Endodermal cell (in vitro differentiated cells): ENCODE results near the gene GABBR1. TPM values are rescaled to one million over a fixed set of nuclear protein-coding genes. Genes with fewer than 3 reads are reported as not detected.

Experiments used
- DNase-seq: peaks from one replicate; pipeline ENCODE4 v3.0.0-alpha.2; 2017
- H3K27ac ChIP-seq: 2 replicates; pipeline ENCODE4 v1.5.1; 2013; ENCODE audit warnings: mild to moderate bottlenecking, low read depth, low read length, moderate library complexity
- H3K27me3 ChIP-seq: 2 replicates; pipeline ENCODE4 v1.6.1; 2013; ENCODE audit warnings: mild to moderate bottlenecking, low read length, moderate library complexity; ENCODE audit not compliant: insufficient read depth, control insufficient read depth, poor library complexity, severe bottlenecking
- H3K36me3 ChIP-seq: 2 replicates; pipeline ENCODE4 v1.7.0; 2013; ENCODE audit warnings: mild to moderate bottlenecking, low read length, moderate library complexity; ENCODE audit not compliant: control insufficient read depth, insufficient read depth
- H3K4me1 ChIP-seq: one replicate; pipeline ENCODE4 v1.7.0; 2013; ENCODE audit warnings: low read length; ENCODE audit not compliant: control insufficient read depth, insufficient read depth
- H3K4me3 ChIP-seq: 2 replicates; pipeline ENCODE4 v1.5.1; 2013; ENCODE audit warnings: mild to moderate bottlenecking, low read length, moderate library complexity
- H3K9ac ChIP-seq: 2 replicates; pipeline ENCODE4 v1.6.1; 2013; ENCODE audit warnings: mild to moderate bottlenecking, low read length, moderate library complexity; ENCODE audit not compliant: poor library complexity, severe bottlenecking; ENCODE audit errors: extremely low read depth
- H3K9me3 ChIP-seq: 2 replicates; pipeline ENCODE4 v1.6.1; 2013; ENCODE audit warnings: mild to moderate bottlenecking, low read length, moderate library complexity; ENCODE audit not compliant: control insufficient read depth
- H3K27ac Mint-ChIP-seq: 2 replicates; pipeline ENCODE4 v1.8.0; 2020; ENCODE audit warnings: mixed read lengths
- H3K27me3 Mint-ChIP-seq: 2 replicates; pipeline ENCODE4 v1.8.0; 2021; ENCODE audit warnings: mild to moderate bottlenecking, mixed read lengths; ENCODE audit not compliant: insufficient read depth
- H3K36me3 Mint-ChIP-seq: 2 replicates; pipeline ENCODE4 v1.8.0; 2020; ENCODE audit warnings: low read depth, mixed read lengths
- H3K4me1 Mint-ChIP-seq: 2 replicates; pipeline ENCODE4 v1.8.0; 2020; ENCODE audit warnings: mixed read lengths
- H3K4me3 Mint-ChIP-seq: 2 replicates; pipeline ENCODE4 v1.8.0; 2020; ENCODE audit warnings: mild to moderate bottlenecking, moderate library complexity, mixed read lengths
- H3K9me3 Mint-ChIP-seq: 2 replicates; pipeline ENCODE4 v1.8.0; 2020; ENCODE audit warnings: mild to moderate bottlenecking, mixed read lengths
- CTCF ChIP-seq: fragments of 200-600 bp; sonication (generic); conservative IDR thresholded peaks from 2 replicates; pipeline ENCODE4 v1.5.0; 2021; ENCODE audit warnings: antibody characterized with exemption, mild to moderate bottlenecking
- WGBS, 2 experiments: methylation state at CpG; one replicate each; pipeline versions ENCODE4 v1.1.5 to v1.1.7; 2013; ENCODE audit warnings: missing lambda C conversion rate in 2 of 2, mixed read lengths in 1 of 2; ENCODE audit not compliant: insufficient coverage in 1 of 2, insufficient read length in 1 of 2; 5-methylcytosine and 5-hydroxymethylcytosine counted together
- total RNA-seq, 2 donors: library from RNA; stranded (reverse); fragmentation: NEBNext Ultra II Directional in 1 of 2; extraction: Animal tissue kit (Norgen Biotek cat#: 25700) in 1 of 2; gene quantifications; 2 replicates in 1 of 2; 3 replicates in 1 of 2; pipeline ENCODE4 v1.2.1, GENCODE V29; 2021

The GABBR1 gene
- total RNA-seq, 2 donors from 2014 or later = 81.8 to 99.1 TPM

- DNase-seq = peak; percentile 90
- Mint-ChIP-seq H3K9me3 (no peaks in the 10 kb centered on the region), H3K4me1 (peaks cover 36% of the 10 kb centered on the region), H3K27ac (no peak overlapping the region), H3K4me3 (peak overlapping the region; percentile 80), H3K27me3 (peaks cover 18% of the 10 kb centered on the region), H3K36me3 (no peaks in the 10 kb centered on the region)
- no peaks in the 10 kb centered on the region for H3K9me3 ChIP-seq
- WGBS, 2 experiments = 2 to 9% methylated on average over 7 to 47 of the region's 53 CpGs
- H3K36me3 ChIP-seq = no peaks in the 10 kb centered on the region
- no peaks in the 10 kb centered on the region for H3K4me1 ChIP-seq
- H3K9ac ChIP-seq = no peak overlapping the region
- H3K27me3 ChIP-seq = peaks cover 10% of the 10 kb centered on the region
- no peak overlapping the region for H3K27ac ChIP-seq
- H3K4me3 ChIP-seq = peak overlapping the region; percentile 92
- TF ChIP-seq CTCF = no peak
Measured at GRCh38 chr6:29631860-29632731, 887 bp downstream of the GABBR1 start.

GRCh38 chr6:29631209-29631810 lies 1.7 kb downstream of the GABBR1 start:
- peak; percentile 72 for DNase-seq
- no peak overlapping the region for H3K9ac ChIP-seq
- peaks cover 10% of the 10 kb centered on the region for H3K27me3 ChIP-seq
- no peak overlapping the region for H3K27ac ChIP-seq
- no peaks in the 10 kb centered on the region for H3K9me3 ChIP-seq
- no peaks in the 10 kb centered on the region for H3K4me1 ChIP-seq
- peak overlapping the region; percentile 80 for H3K4me3 Mint-ChIP-seq
- H3K36me3 Mint-ChIP-seq = no peaks in the 10 kb centered on the region
- H3K27ac Mint-ChIP-seq = no peak overlapping the region
- peak overlapping the region; percentile 92 for H3K4me3 ChIP-seq
- TF ChIP-seq CTCF = no peak
- 33% methylated on average over 14 of the region's 14 CpGs; no CpG with 5 or more reads in 1 of the 2 experiments for WGBS, 2 experiments
- H3K4me1 Mint-ChIP-seq = peaks cover 43% of the 10 kb centered on the region
- no peaks in the 10 kb centered on the region for H3K9me3 Mint-ChIP-seq
- H3K36me3 ChIP-seq = no peaks in the 10 kb centered on the region
- H3K27me3 Mint-ChIP-seq = peaks cover 18% of the 10 kb centered on the region

GRCh38 chr6:29630315-29630714 lies 2.7 kb downstream of the GABBR1 start:
- no peak overlapping the region for H3K27ac Mint-ChIP-seq
- Histone ChIP-seq H3K27ac (no peak overlapping the region), H3K4me1 (no peaks in the 10 kb centered on the region), H3K9me3 (no peaks in the 10 kb centered on the region), H3K9ac (no peak overlapping the region), H3K27me3 (peaks cover 10% of the 10 kb centered on the region), H3K36me3 (no peaks in the 10 kb centered on the region), H3K4me3 (no peak overlapping the region)
- no peaks in the 10 kb centered on the region for H3K36me3 Mint-ChIP-seq
- no peak overlapping the region for H3K4me3 Mint-ChIP-seq
- H3K4me1 Mint-ChIP-seq = peaks cover 53% of the 10 kb centered on the region
- peaks cover 18% of the 10 kb centered on the region for H3K27me3 Mint-ChIP-seq
- no peak for TF ChIP-seq CTCF
- peak; percentile 49 for DNase-seq
- 32 to 69% methylated on average over 7 to 9 of the region's 9 CpGs for WGBS, 2 experiments
- H3K9me3 Mint-ChIP-seq = no peaks in the 10 kb centered on the region
